ENCODE results near the gene CTDSPL. TPM values are rescaled to one million over a fixed set of nuclear protein-coding genes. Genes with fewer than 3 reads are reported as not detected.

CTDSPL gene
- polyA plus RNA-seq (2013, experiment 1 of 2) = 34.6 TPM
- 34.7 TPM for polyA plus RNA-seq (2013, experiment 2 of 2)

GRCh38 chr3:37861620-37862041, at the start of gene CTDSPL:
CTDSPL (plus strand) TSS chr3:37861880; CDS start chr3:37862200, 320 bp downstream.
- H3K27ac ChIP-seq (replicated peaks; ENCODE audit: low read length) = peak within 1 kb of the TSS; percentile 64
- peak; percentile 51 for DNase-seq (ENCODE audit: low spot score)
- peak within 1 kb of the TSS; percentile 94 for H2AK5ac ChIP-seq (ENCODE audit: low read depth, low read length)
- peak within 1 kb of the TSS; percentile 81 for H2BK120ac ChIP-seq (ENCODE audit: low read depth, low read length)
- peak within 1 kb of the TSS; percentile 95 for H2AFZ ChIP-seq (ENCODE audit: low read length)
- H2BK15ac ChIP-seq (ENCODE audit: low read length) = peak within 1 kb of the TSS; percentile 32
- peak within 1 kb of the TSS; percentile 98 for H3K9ac ChIP-seq (ENCODE audit: low read depth, low read length, poor library complexity)
- H3K27me3 ChIP-seq (ENCODE audit: control insufficient read depth in 3 of 3, insufficient read depth in 3 of 3, low read depth in 1 of 3, low read length in 3 of 3) = no peaks in the 10 kb centered on the region
- H3K18ac ChIP-seq (ENCODE audit: low read length) = peak within 1 kb of the TSS; percentile 99
- no peaks in the 10 kb centered on the region for H3K36me3 ChIP-seq (replicated peaks in 1 of 2; ENCODE audit: control insufficient read depth in 2 of 2, insufficient read depth in 2 of 2, low read length in 2 of 2)
- no CpG with 5 or more reads among the region's 57 CpGs for WGBS, 2 donors (ENCODE audit: extremely low coverage in 2 of 2, insufficient read length in 2 of 2, insufficient replicate concordance in 1 of 2)
- H2BK12ac ChIP-seq (ENCODE audit: low read length) = no peak within 1 kb of the TSS
- H3K4me1 ChIP-seq (ENCODE audit: control insufficient read depth in 2 of 2, insufficient read depth in 1 of 2, low read depth in 1 of 2, low read length in 2 of 2) = peaks cover 17 to 22% of the 10 kb centered on the region in 2 donors
- peak within 1 kb of the TSS; percentile 94 for H3K14ac ChIP-seq (ENCODE audit: low read length)
- peak within 1 kb of the TSS; percentile 68 to 97 for H3K4me3 ChIP-seq (ENCODE audit: low read length in 2 of 2)
- H4K8ac ChIP-seq (ENCODE audit: low read depth, low read length) = no peak within 1 kb of the TSS
- H3K4me2 ChIP-seq (ENCODE audit: insufficient read depth, low read length, poor library complexity, severe bottlenecking) = peak within 1 kb of the TSS; percentile 99
- peaks cover 7% of the 10 kb centered on the region for H3K79me1 ChIP-seq (ENCODE audit: low read depth, low read length)
- no peak within 1 kb of the TSS for H4K91ac ChIP-seq (ENCODE audit: low read depth, low read length, poor library complexity)
- H3K4ac ChIP-seq (ENCODE audit: low read length) = peak within 1 kb of the TSS; percentile 13
- H3K23ac ChIP-seq (ENCODE audit: low read depth, low read length, poor library complexity) = peak within 1 kb of the TSS; percentile 92
- H3K9me3 ChIP-seq (replicated peaks in 1 of 2; ENCODE audit: control insufficient read depth in 2 of 2, insufficient read depth in 1 of 2, low read depth in 1 of 2, low read length in 2 of 2) = peaks cover 3 to 4% of the 10 kb centered on the region in 2 donors
- H2BK5ac ChIP-seq (ENCODE audit: low read length) = peak within 1 kb of the TSS; percentile 87

- Histone ChIP-seq H3K4ac (ENCODE audit: low read length) (no peak overlapping the region), H3K27ac (replicated peaks; ENCODE audit: low read length) (no peak overlapping the region), H2AFZ (ENCODE audit: low read length) (no peak overlapping the region), H4K8ac (ENCODE audit: low read depth, low read length) (no peak overlapping the region), H2BK120ac (ENCODE audit: low read depth, low read length) (no peak overlapping the region), H3K18ac (ENCODE audit: low read length) (no peak overlapping the region), H3K9ac (ENCODE audit: low read depth, low read length, poor library complexity) (no peak overlapping the region), H3K36me3 (replicated peaks in 1 of 2; ENCODE audit: control insufficient read depth in 2 of 2, insufficient read depth in 2 of 2, low read length in 2 of 2) (no peaks in the 10 kb centered on the region), H3K79me1 (ENCODE audit: low read depth, low read length) (no peaks in the 10 kb centered on the region), H3K9me3 (replicated peaks in 1 of 2; ENCODE audit: control insufficient read depth in 2 of 2, insufficient read depth in 1 of 2, low read depth in 1 of 2, low read length in 2 of 2) (no peaks in the 10 kb centered on the region), H4K91ac (ENCODE audit: low read depth, low read length, poor library complexity) (no peak overlapping the region), H3K4me3 (ENCODE audit: low read length in 2 of 2) (no peak overlapping the region), H3K4me1 (ENCODE audit: control insufficient read depth in 2 of 2, insufficient read depth in 1 of 2, low read depth in 1 of 2, low read length in 2 of 2) (peaks cover 0 to 3% of the 10 kb centered on the region in 2 donors), H3K4me2 (ENCODE audit: insufficient read depth, low read length, poor library complexity, severe bottlenecking) (no peak overlapping the region), H2BK5ac (ENCODE audit: low read length) (no peak overlapping the region), H2AK5ac (ENCODE audit: low read depth, low read length) (no peak overlapping the region), H3K14ac (ENCODE audit: low read length) (no peak overlapping the region), H2BK12ac (ENCODE audit: low read length) (no peak overlapping the region), H3K27me3 (ENCODE audit: control insufficient read depth in 3 of 3, insufficient read depth in 3 of 3, low read depth in 1 of 3, low read length in 3 of 3) (no peaks in the 10 kb centered on the region), H2BK15ac (ENCODE audit: low read length) (no peak overlapping the region), H3K23ac (ENCODE audit: low read depth, low read length, poor library complexity) (no peak overlapping the region)
- DNase-seq (ENCODE audit: low spot score) = no peak
- no CpG with 5 or more reads among the region's 4 CpGs for WGBS, 2 donors (ENCODE audit: extremely low coverage in 2 of 2, insufficient read length in 2 of 2, insufficient replicate concordance in 1 of 2)
These were observed 49.2 kb upstream of the CTDSPL start for GRCh38 chr3:37812499-37812896.

GRCh38 chr3:37813403-37813802, 48.3 kb upstream of the CTDSPL start:
- Histone ChIP-seq H3K4ac (ENCODE audit: low read length) (no peak overlapping the region), H3K9ac (ENCODE audit: low read depth, low read length, poor library complexity) (no peak overlapping the region), H2BK12ac (ENCODE audit: low read length) (no peak overlapping the region), H2AFZ (ENCODE audit: low read length) (no peak overlapping the region), H3K18ac (ENCODE audit: low read length) (no peak overlapping the region), H3K27me3 (ENCODE audit: control insufficient read depth in 3 of 3, insufficient read depth in 3 of 3, low read depth in 1 of 3, low read length in 3 of 3) (no peaks in the 10 kb centered on the region), H4K91ac (ENCODE audit: low read depth, low read length, poor library complexity) (no peak overlapping the region), H3K9me3 (replicated peaks in 1 of 2; ENCODE audit: control insufficient read depth in 2 of 2, insufficient read depth in 1 of 2, low read depth in 1 of 2, low read length in 2 of 2) (no peaks in the 10 kb centered on the region), H2BK5ac (ENCODE audit: low read length) (no peak overlapping the region), H3K23ac (ENCODE audit: low read depth, low read length, poor library complexity) (no peak overlapping the region), H3K27ac (replicated peaks; ENCODE audit: low read length) (no peak overlapping the region), H3K4me2 (ENCODE audit: insufficient read depth, low read length, poor library complexity, severe bottlenecking) (no peak overlapping the region), H3K79me1 (ENCODE audit: low read depth, low read length) (no peaks in the 10 kb centered on the region), H3K36me3 (replicated peaks in 1 of 2; ENCODE audit: control insufficient read depth in 2 of 2, insufficient read depth in 2 of 2, low read length in 2 of 2) (no peaks in the 10 kb centered on the region), H4K8ac (ENCODE audit: low read depth, low read length) (no peak overlapping the region), H3K4me3 (ENCODE audit: low read length in 2 of 2) (no peak overlapping the region), H2BK15ac (ENCODE audit: low read length) (no peak overlapping the region), H3K14ac (ENCODE audit: low read length) (no peak overlapping the region), H2AK5ac (ENCODE audit: low read depth, low read length) (no peak overlapping the region), H3K4me1 (ENCODE audit: control insufficient read depth in 2 of 2, insufficient read depth in 1 of 2, low read depth in 1 of 2, low read length in 2 of 2) (no peaks in the 10 kb centered on the region), H2BK120ac (ENCODE audit: low read depth, low read length) (no peak overlapping the region)
- no peak for DNase-seq (ENCODE audit: low spot score)
- no CpG with 5 or more reads among the region's 1 CpG for WGBS, 2 donors (ENCODE audit: extremely low coverage in 2 of 2, insufficient read length in 2 of 2, insufficient replicate concordance in 1 of 2)

GRCh38 chr3:37814547-37814946, 47.1 kb upstream of the CTDSPL start:
- Histone ChIP-seq H3K4me2 (ENCODE audit: insufficient read depth, low read length, poor library complexity, severe bottlenecking) (no peak overlapping the region), H3K23ac (ENCODE audit: low read depth, low read length, poor library complexity) (no peak overlapping the region), H2AFZ (ENCODE audit: low read length) (no peak overlapping the region), H3K4ac (ENCODE audit: low read length) (no peak overlapping the region), H4K8ac (ENCODE audit: low read depth, low read length) (no peak overlapping the region), H3K4me3 (ENCODE audit: low read length in 2 of 2) (no peak overlapping the region), H3K14ac (ENCODE audit: low read length) (no peak overlapping the region), H3K79me1 (ENCODE audit: low read depth, low read length) (no peaks in the 10 kb centered on the region), H2BK5ac (ENCODE audit: low read length) (no peak overlapping the region), H2BK12ac (ENCODE audit: low read length) (no peak overlapping the region), H2BK120ac (ENCODE audit: low read depth, low read length) (no peak overlapping the region), H3K27me3 (ENCODE audit: control insufficient read depth in 3 of 3, insufficient read depth in 3 of 3, low read depth in 1 of 3, low read length in 3 of 3) (no peaks in the 10 kb centered on the region), H3K9ac (ENCODE audit: low read depth, low read length, poor library complexity) (no peak overlapping the region), H3K18ac (ENCODE audit: low read length) (no peak overlapping the region), H3K27ac (replicated peaks; ENCODE audit: low read length) (no peak overlapping the region), H2AK5ac (ENCODE audit: low read depth, low read length) (no peak overlapping the region), H2BK15ac (ENCODE audit: low read length) (no peak overlapping the region), H3K4me1 (ENCODE audit: control insufficient read depth in 2 of 2, insufficient read depth in 1 of 2, low read depth in 1 of 2, low read length in 2 of 2) (no peaks in the 10 kb centered on the region), H3K9me3 (replicated peaks in 1 of 2; ENCODE audit: control insufficient read depth in 2 of 2, insufficient read depth in 1 of 2, low read depth in 1 of 2, low read length in 2 of 2) (no peaks in the 10 kb centered on the region), H4K91ac (ENCODE audit: low read depth, low read length, poor library complexity) (no peak overlapping the region), H3K36me3 (replicated peaks in 1 of 2; ENCODE audit: control insufficient read depth in 2 of 2, insufficient read depth in 2 of 2, low read length in 2 of 2) (no peaks in the 10 kb centered on the region)
- DNase-seq (ENCODE audit: low spot score) = no peak
- no CpG with 5 or more reads among the region's 2 CpGs for WGBS, 2 donors (ENCODE audit: extremely low coverage in 2 of 2, insufficient read length in 2 of 2, insufficient replicate concordance in 1 of 2)

Data from neuronal stem cell (in vitro differentiated cells).